Thymus (tissue), 11 donors: ENCODE results near the gene BCAR3. TPM values are rescaled to one million over a fixed set of nuclear protein-coding genes. Genes with fewer than 3 reads are reported as not detected.

Experiments used
- DNase-seq, 9 donors: peaks; one replicate each; pipeline ENCODE4 v3.0.0-alpha.2; 2013; ENCODE audit warnings: low spot score in 9 of 9, low read depth in 6 of 9, missing footprints in 1 of 9
- H3K27ac ChIP-seq, 2 donors: one replicate each; pipeline ENCODE4 v1.5.1; 2013; ENCODE audit warnings: control low read depth in 1 of 2, low read depth in 1 of 2, low read length in 1 of 2, mild to moderate bottlenecking in 1 of 2, moderate library complexity in 1 of 2
- H3K27me3 ChIP-seq, 2 donors: one replicate each; pipeline ENCODE4 v1.5.1; 2013; ENCODE audit warnings: low read length in 1 of 2; ENCODE audit not compliant: control insufficient read depth in 2 of 2, insufficient read depth in 1 of 2
- H3K36me3 ChIP-seq, 2 donors: one replicate each; pipeline ENCODE4 v1.5.1; 2013; ENCODE audit warnings: low read length in 1 of 2, mild to moderate bottlenecking in 1 of 2, moderate library complexity in 1 of 2; ENCODE audit not compliant: control insufficient read depth in 2 of 2, insufficient read depth in 2 of 2
- H3K4me1 ChIP-seq, 2 donors: one replicate each; pipeline ENCODE4 v1.5.1; 2013; ENCODE audit warnings: low read length in 2 of 2; ENCODE audit not compliant: control insufficient read depth in 2 of 2, insufficient read depth in 2 of 2
- H3K4me3 ChIP-seq, 2 donors: one replicate each; pipeline ENCODE4 v1.5.1; 2013; ENCODE audit warnings: low read length in 2 of 2, control low read depth in 1 of 2, mild to moderate bottlenecking in 1 of 2
- H3K9me3 ChIP-seq, 2 donors: one replicate each; pipeline ENCODE4 v1.5.1; 2013; ENCODE audit warnings: low read length in 1 of 2, mild to moderate bottlenecking in 1 of 2; ENCODE audit not compliant: control insufficient read depth in 2 of 2, insufficient read depth in 1 of 2
- WGBS: extraction: QIAGEN DNeasy Blood & Tissue Kit; methylation state at CpG from one replicate; pipeline ENCODE4 v1.1.7; 2013; 5-methylcytosine and 5-hydroxymethylcytosine counted together
- polyA plus RNA-seq: library from polyadenylated mRNA; stranded (reverse); fragments of 200-250 nt; gene quantifications from one replicate; pipeline ENCODE4 v1.2.3, GENCODE V29; 2013
- total RNA-seq: library from RNA; stranded (reverse); fragments of 120-200 nt; gene quantifications from one replicate; pipeline ENCODE4 v1.2.4, GENCODE V29; 2013
- donor health status: healthy.

BCAR3 gene
- total and polyA plus RNA-seq, 2 donors = 7.9 to 10.5 TPM

- Histone ChIP-seq H3K9me3 (no peaks in the 10 kb centered on the region), H3K4me1 (no peaks in the 10 kb centered on the region), H3K4me3 (no peak overlapping the region), H3K36me3 (no peaks in the 10 kb centered on the region), H3K27me3 (no peaks in the 10 kb centered on the region), H3K27ac (no peak overlapping the region)
- WGBS = 94% methylated on average over 2 of the region's 2 CpGs
- no peak for DNase-seq
Observed at GRCh38 chr1:93537924-93538323, 143.7 kb downstream of the BCAR3 start.

- no peaks in the 10 kb centered on the region for H3K27me3 ChIP-seq
- H3K9me3 ChIP-seq = no peaks in the 10 kb centered on the region
- DNase-seq = no peak
- H3K4me1 ChIP-seq = no peaks in the 10 kb centered on the region
- H3K27ac ChIP-seq = no peak overlapping the region
- H3K36me3 ChIP-seq = no peaks in the 10 kb centered on the region
- no peak overlapping the region for H3K4me3 ChIP-seq
Observed at GRCh38 chr1:93537396-93537795, 144.2 kb downstream of the BCAR3 start.

GRCh38 chr1:93533677-93534076, 148.0 kb downstream of the BCAR3 start:
- Histone ChIP-seq H3K27me3 (no peaks in the 10 kb centered on the region), H3K9me3 (no peaks in the 10 kb centered on the region), H3K36me3 (no peaks in the 10 kb centered on the region), H3K4me3 (no peak overlapping the region), H3K4me1 (no peaks in the 10 kb centered on the region), H3K27ac (no peak overlapping the region)
- DNase-seq = no peak

GRCh38 chr1:93532780-93533378, 148.8 kb downstream of the BCAR3 start:
- no peak for DNase-seq
- H3K36me3 ChIP-seq = no peaks in the 10 kb centered on the region
- WGBS = 98% methylated on average over 3 of the region's 3 CpGs
- no peaks in the 10 kb centered on the region for H3K4me1 ChIP-seq
- no peaks in the 10 kb centered on the region for H3K27me3 ChIP-seq
- H3K4me3 ChIP-seq = no peak overlapping the region
- H3K27ac ChIP-seq = no peak overlapping the region
- H3K9me3 ChIP-seq = no peaks in the 10 kb centered on the region

GRCh38 chr1:93531193-93531592, 150.4 kb downstream of the BCAR3 start:
- no peaks in the 10 kb centered on the region for H3K27me3 ChIP-seq
- no peak overlapping the region for H3K4me3 ChIP-seq
- no peaks in the 10 kb centered on the region for H3K4me1 ChIP-seq
- no peak overlapping the region for H3K27ac ChIP-seq
- no peaks in the 10 kb centered on the region for H3K36me3 ChIP-seq
- H3K9me3 ChIP-seq = no peaks in the 10 kb centered on the region
- 81% methylated on average over 2 of the region's 2 CpGs for WGBS
- no peak for DNase-seq

- Histone ChIP-seq H3K4me1 (no peaks in the 10 kb centered on the region), H3K36me3 (no peaks in the 10 kb centered on the region), H3K4me3 (no peak overlapping the region), H3K27me3 (no peaks in the 10 kb centered on the region), H3K9me3 (no peaks in the 10 kb centered on the region), H3K27ac (no peak overlapping the region)
- 57% methylated on average over 1 of the region's 1 CpG for WGBS
- DNase-seq = no peak
Observed at GRCh38 chr1:93528412-93528811, 153.2 kb downstream of the BCAR3 start.

GRCh38 chr1:93526431-93526830, 155.2 kb downstream of the BCAR3 start:
- WGBS = 93% methylated on average over 2 of the region's 2 CpGs
- Histone ChIP-seq H3K27ac (no peak overlapping the region), H3K9me3 (no peaks in the 10 kb centered on the region), H3K36me3 (no peaks in the 10 kb centered on the region), H3K4me3 (no peak overlapping the region), H3K27me3 (no peaks in the 10 kb centered on the region), H3K4me1 (no peaks in the 10 kb centered on the region)
- no peak for DNase-seq

GRCh38 chr1:93525431-93525830, 156.2 kb downstream of the BCAR3 start:
- H3K4me3 ChIP-seq = no peak overlapping the region
- H3K27me3 ChIP-seq = no peaks in the 10 kb centered on the region
- no peaks in the 10 kb centered on the region for H3K36me3 ChIP-seq
- no peaks in the 10 kb centered on the region for H3K4me1 ChIP-seq
- 96% methylated on average over 1 of the region's 1 CpG for WGBS
- no peaks in the 10 kb centered on the region for H3K9me3 ChIP-seq
- no peak for DNase-seq
- no peak overlapping the region for H3K27ac ChIP-seq

- H3K4me3 ChIP-seq = no peak overlapping the region
- no peaks in the 10 kb centered on the region for H3K36me3 ChIP-seq
- no peaks in the 10 kb centered on the region for H3K4me1 ChIP-seq
- 93% methylated on average over 4 of the region's 4 CpGs for WGBS
- H3K27ac ChIP-seq = no peak overlapping the region
- no peaks in the 10 kb centered on the region for H3K27me3 ChIP-seq
- no peaks in the 10 kb centered on the region for H3K9me3 ChIP-seq
- DNase-seq = no peak
Observed at GRCh38 chr1:93522721-93523120, 158.9 kb downstream of the BCAR3 start.

- no peaks in the 10 kb centered on the region for H3K4me1 ChIP-seq
- WGBS = 96% methylated on average over 2 of the region's 2 CpGs
- no peaks in the 10 kb centered on the region for H3K36me3 ChIP-seq
- H3K27ac ChIP-seq = no peak overlapping the region
- no peaks in the 10 kb centered on the region for H3K27me3 ChIP-seq
- no peaks in the 10 kb centered on the region for H3K9me3 ChIP-seq
- no peak for DNase-seq
- no peak overlapping the region for H3K4me3 ChIP-seq
Observed at GRCh38 chr1:93521618-93522017, 160.0 kb downstream of the BCAR3 start.
